Measurements from ENCODE around the gene STRIP1. TPM values are rescaled to one million over a fixed set of nuclear protein-coding genes. Genes with fewer than 3 reads are reported as not detected.

Gene STRIP1
- total and polyA plus RNA-seq, 2 of the 8 experiments (the other 6 are each of a cell fraction or from before 2014, with no cell fraction given): 21.3 to 45.6 TPM

- CTCF ChIA-PET (ENCODE audit: partially characterized antibody): interaction anchor here (0.6 to 52.4 kb wide), 4 partner anchors 21 to 61 kb away, joined by 3 to 1450 read pairs (median 424); partner anchors contain the start of genes ALX3, STRIP1 and UBL4B
- Histone ChIP-seq H2BK15ac (ENCODE audit: low read length) (no peak overlapping the region), H3K9ac (replicated peaks in 1 of 4; ENCODE audit: extremely low read depth in 1 of 4, low read depth in 3 of 4, low read length in 3 of 4) (no peak overlapping the region), H3K4me1 (replicated peaks in 1 of 4; ENCODE audit: control insufficient read depth in 3 of 4, insufficient read depth in 4 of 4, low read length in 3 of 4) (peaks cover 0 to 22% (median 11%) of the 10 kb centered on the region in 4 experiments; a peak in 6 of 7 replicates), H3K14ac (ENCODE audit: insufficient read length) (no peak overlapping the region), H2BK5ac (ENCODE audit: low read depth, low read length) (no peak overlapping the region), H3K27me3 (replicated peaks in 1 of 4; ENCODE audit: control insufficient read depth in 3 of 4, extremely low read depth in 1 of 4, insufficient read depth in 3 of 4, low read length in 3 of 4) (peaks cover 53 to 77% (median 65%) of the 10 kb centered on the region in 4 experiments), H3K23ac (ENCODE audit: insufficient read length) (no peak overlapping the region), H3K4ac (replicated peaks; ENCODE audit: insufficient read length, low read depth, low read length) (no peak overlapping the region), H3K4me3 (ENCODE audit: extremely low read depth in 1 of 4, insufficient read depth in 2 of 4, low read depth in 3 of 4, low read length in 4 of 4) (no peak overlapping the region), H3K79me1 (ENCODE audit: low read depth, low read length) (no peaks in the 10 kb centered on the region), H2BK12ac (ENCODE audit: low read depth, low read length) (no peak overlapping the region), H4K8ac (ENCODE audit: extremely low read depth, insufficient read depth, low read length) (no peak overlapping the region), H3K56ac (replicated peaks; ENCODE audit: insufficient read length, low read depth, low read length) (no peak overlapping the region), H2AFZ (ENCODE audit: low read length) (no peak overlapping the region), H3K18ac (ENCODE audit: extremely low read depth, low read length) (no peak overlapping the region), H2BK20ac (ENCODE audit: low read length) (no peak overlapping the region), H3K9me3 (ENCODE audit: insufficient read depth in 2 of 2, low read depth in 1 of 2, low read length in 1 of 2) (no peaks in the 10 kb centered on the region), H3K4me2 (ENCODE audit: insufficient read depth in 1 of 2, low read depth in 2 of 2, low read length in 2 of 2) (no peak overlapping the region), H4K91ac (replicated peaks; ENCODE audit: insufficient read length, low read length) (no peak overlapping the region), H3K23me2 (ENCODE audit: low read depth, low read length) (peaks cover 8% of the 10 kb centered on the region; the same call in 1 of the 2 replicates), H4K20me1 (replicated peaks in 1 of 2; ENCODE audit: control insufficient read depth in 1 of 2, insufficient read depth in 2 of 2, low read length in 2 of 2) (peaks cover 2 to 7% of the 10 kb centered on the region in 2 experiments), H2BK120ac (replicated peaks; ENCODE audit: low read depth, low read length) (no peak overlapping the region), H2AK5ac (ENCODE audit: low read depth, low read length) (no peak overlapping the region), H3K79me2 (ENCODE audit: control insufficient read depth in 1 of 2, insufficient read depth in 2 of 2, low read length in 2 of 2) (no peaks in the 10 kb centered on the region), H3K36me3 (ENCODE audit: control insufficient read depth in 2 of 4, insufficient read depth in 4 of 4, low read length in 3 of 4) (peaks cover 0 to 7% (median 0%) of the 10 kb centered on the region in 4 experiments; a peak in 1 of 8 replicates), H4K5ac (ENCODE audit: insufficient read length, low read depth, low read length) (no peak overlapping the region), H3K27ac (ENCODE audit: low read depth, low read length) (no peak overlapping the region)
- POLR2A ChIA-PET (ENCODE audit: partially characterized antibody): interaction anchor here (1.3 kb wide), 1 partner anchor 28 kb away, joined by 3 read pairs; no protein-coding TSS in a partner anchor
- WGBS, 2 experiments (ENCODE audit: extremely low coverage in 1 of 2, insufficient coverage in 1 of 2, insufficient read length in 1 of 2, insufficient replicate concordance in 2 of 2, low coverage in 1 of 2, low lambda C conversion rate in 2 of 2, missing lambda C conversion rate in 1 of 2): 24% methylated on average over 5 of the region's 5 CpGs; no CpG with 5 or more reads in 1 of the 2 experiments
- DNase-seq (ENCODE audit: low read depth in 1 of 2, low spot score in 2 of 2) (no peak), FAIRE-seq (no peak)
- TF ChIP-seq SIN3A (conservative IDR thresholded peaks at IDR 0.05 in 1 of 2, IDR thresholded peaks at IDR 0.05 in 1 of 2; ENCODE audit: low read depth in 1 of 2, low read length in 2 of 2): no peak
- no peak for TF ChIP-seq ZNF274 (IDR thresholded peaks at IDR 0.05; ENCODE audit: borderline replicate concordance, extremely low read depth, low read length)
- TF ChIP-seq NRF1 (IDR thresholded peaks at IDR 0.05; ENCODE audit: low read depth, low read length): no peak
- TF ChIP-seq CREB1 (IDR thresholded peaks at IDR 0.05): no peak
- no peak for TF ChIP-seq NANOG (IDR thresholded peaks at IDR 0.05; ENCODE audit: insufficient read depth, low read depth, low read length, poor library complexity, severe bottlenecking)
- no peak for TF ChIP-seq GTF2F1 (IDR thresholded peaks at IDR 0.05; ENCODE audit: borderline replicate concordance, low read depth, low read length)
- TF ChIP-seq SUZ12 (IDR thresholded peaks at IDR 0.05; ENCODE audit: low read length): no peak
- no peak for TF ChIP-seq ATF3 (IDR thresholded peaks at IDR 0.05; ENCODE audit: insufficient read depth, low read depth, low read length)
- no peak for TF ChIP-seq HDAC2 (IDR thresholded peaks at IDR 0.05; ENCODE audit: borderline replicate concordance in 1 of 2, low read depth in 2 of 2, low read length in 2 of 2)
- TF ChIP-seq E2F6 (IDR thresholded peaks at IDR 0.05): no peak
- TF ChIP-seq HDAC6 (IDR thresholded peaks at IDR 0.05; ENCODE audit: low read depth, low read length): no peak
- no peak for TF ChIP-seq FOSL1 (IDR thresholded peaks at IDR 0.05; ENCODE audit: insufficient read depth, low read depth, low read length)
Observed at GRCh38 chr1:110085671-110086070, 51.2 kb downstream of the STRIP1 start.
